HCT116 (cell line): ENCODE measurements around the gene SYN1. TPM values are rescaled to one million over a fixed set of nuclear protein-coding genes. Genes with fewer than 3 reads are reported as not detected.

ENCODE experiments used
- ATAC-seq: fragments of 200-7000 bp; cut with Tn5 transposase; 2 replicates; pipeline ENCODE4 v1.9.1; 2020; ENCODE audit warnings: mild to moderate bottlenecking, moderate library complexity
- BruUV-seq: library from RNA; stranded (reverse); fragments of 400-500 nt; replicated peaks from 2 replicates; lab custom pipeline; 2021; lab: Mats Ljungman, UMichigan
- CTCF ChIA-PET: fragments of 300-600 bp; sonication (Branson Sonifier 250); formaldehyde crosslinking; loops from one replicate; lab custom pipeline; 2021; ENCODE audit warnings: antibody characterized with exemption; lab: Charles Lee
- POLR2A ChIA-PET: fragments of 300-600, 350-600 bp; sonication (Branson Sonifier 250); formaldehyde crosslinking; loops from one replicate; lab custom pipeline; 2021; ENCODE audit warnings: antibody characterized with exemption; lab: Charles Lee
- RAD21 ChIA-PET, 2 experiments: fragments of 300-600 bp; sonication (Branson Sonifier 250); formaldehyde crosslinking; loops; one replicate each; lab custom pipeline; 2023; ENCODE audit warnings: low total read pairs in 2 of 2; ENCODE audit not compliant: uncharacterized antibody in 2 of 2, unreplicated experiment in 2 of 2, low non-redundant PET in 1 of 2; lab: Charles Lee
- DNase-seq: peaks from one replicate; pipeline ENCODE4 v3.0.0-alpha.2; 2010; ENCODE audit warnings: low read depth, low spot score
- H2AFZ ChIP-seq: fragments of 200-600 bp; shearing (Covaris generic), sonication (generic); 2 replicates; pipeline ENCODE4 v1.6.1; 2017; ENCODE audit warnings: low read depth, mixed run types, mixed read lengths, antibody characterized with exemption, low read length; ENCODE audit not compliant: poor library complexity, severe bottlenecking
- H3K27ac ChIP-seq: 2 replicates; pipeline ENCODE4 v1.5.1; 2012; ENCODE audit warnings: low read depth, low read length
- H3K27me3 ChIP-seq: fragments of 200-600 bp; sonication (generic); 2 replicates; pipeline ENCODE4 v1.6.1; 2016; ENCODE audit warnings: mixed run types, low read length, mixed read lengths; ENCODE audit not compliant: insufficient read depth
- H3K36me3 ChIP-seq, 2 experiments: fragments of 200-500 bp in 1 of 2; fragments of 200-600 bp in 1 of 2; sonication (Bioruptor generic) in 1 of 2; sonication (generic) in 1 of 2; 2 replicates each; pipeline versions ENCODE4 v1.5.1 to v1.6.1; 2014 to 2016; ENCODE audit warnings: low read length in 2 of 2, inconsistent platforms in 1 of 2, mixed read lengths in 1 of 2, mixed run types in 1 of 2; ENCODE audit not compliant: insufficient read depth in 2 of 2, control insufficient read depth in 1 of 2
- H3K4me1 ChIP-seq, 2 experiments: fragments of 200-600 bp in 1 of 2; sonication (generic) in 1 of 2; 2 replicates each; pipeline versions ENCODE4 v1.5.1 to v1.6.1; 2012 to 2017; ENCODE audit warnings: low read length in 2 of 2, inconsistent platforms in 1 of 2, mild to moderate bottlenecking in 1 of 2, mixed read lengths in 1 of 2, mixed run types in 1 of 2, moderate library complexity in 1 of 2; ENCODE audit not compliant: insufficient read depth in 2 of 2, control insufficient read depth in 1 of 2
- H3K4me2 ChIP-seq: fragments of 200-600 bp; sonication (generic); 2 replicates; pipeline ENCODE4 v1.6.1; 2017; ENCODE audit warnings: mixed run types, low read length, mixed read lengths
- H3K4me3 ChIP-seq, 2 experiments: fragments of 200-600 bp in 1 of 2; sonication (generic) in 1 of 2; replicated peaks in 1 of 2; 2 replicates each; pipeline ENCODE4 v1.5.1; 2011 to 2016; ENCODE audit warnings: low read length in 2 of 2, control low read depth in 1 of 2, low read depth in 1 of 2, mild to moderate bottlenecking in 1 of 2, mixed read lengths in 1 of 2, mixed run types in 1 of 2
- H3K79me2 ChIP-seq: fragments of 200-600 bp; sonication (generic); 2 replicates; pipeline ENCODE4 v1.6.1; 2017; ENCODE audit warnings: mild to moderate bottlenecking, mixed run types, low read length, moderate library complexity, mixed read lengths; ENCODE audit not compliant: insufficient read depth
- H3K9ac ChIP-seq: fragments of 200-600 bp; sonication (generic); 2 replicates; pipeline ENCODE4 v1.6.1; 2016; ENCODE audit warnings: low read length, mixed read lengths
- H3K9me2 ChIP-seq: fragments of 200-600 bp; sonication (generic), shearing (Covaris generic); 2 replicates; pipeline ENCODE4 v1.6.1; 2017; ENCODE audit warnings: mixed run types, mild to moderate bottlenecking, moderate library complexity; ENCODE audit not compliant: insufficient read depth
- H3K9me3 ChIP-seq, 2 experiments: fragments of 200-500 bp in 1 of 2; fragments of 200-600 bp in 1 of 2; sonication (Bioruptor generic) in 1 of 2; sonication (generic) in 1 of 2; 2 replicates each; pipeline ENCODE4 v1.6.1; 2014 to 2017; ENCODE audit warnings: low read length in 2 of 2, mixed read lengths in 2 of 2, inconsistent platforms in 1 of 2, low read depth in 1 of 2, mild to moderate bottlenecking in 1 of 2, mixed run types in 1 of 2, moderate library complexity in 1 of 2; ENCODE audit not compliant: control insufficient read depth in 1 of 2, insufficient read depth in 1 of 2
- H4K20me1 ChIP-seq: fragments of 200-600 bp; sonication (generic), shearing (Covaris generic); 2 replicates; pipeline ENCODE4 v1.6.1; 2017; ENCODE audit warnings: mixed run types, mild to moderate bottlenecking, moderate library complexity; ENCODE audit not compliant: insufficient read depth
- ATF3 ChIP-seq: IDR thresholded peaks from 2 replicates; pipeline ENCODE4 v1.6.1; 2012
- CEBPB ChIP-seq: IDR thresholded peaks from 2 replicates; pipeline ENCODE4 v1.6.1; 2012; ENCODE audit warnings: low read depth
- CTCF ChIP-seq, 3 experiments: fragments of 200-600 bp in 1 of 3; sonication (generic) in 1 of 3; IDR thresholded peaks in 2 of 3; conservative IDR thresholded peaks in 1 of 3; 2 replicates each; pipeline ENCODE4 v1.5.1; 2012 to 2017; ENCODE audit warnings: low read depth in 2 of 3, low read length in 2 of 3, antibody characterized with exemption in 1 of 3, borderline replicate concordance in 1 of 3, control low read depth in 1 of 3, mild to moderate bottlenecking in 1 of 3, mixed read lengths in 1 of 3, mixed run types in 1 of 3, moderate library complexity in 1 of 3; ENCODE audit not compliant: insufficient read depth in 1 of 3
- EGR1 ChIP-seq: IDR thresholded peaks from 2 replicates; pipeline ENCODE4 v1.6.1; 2012; ENCODE audit warnings: low read depth
- EZH2phosphoT487 ChIP-seq: fragments of 200-600 bp; IDR thresholded peaks from 2 replicates; pipeline ENCODE4 v1.6.1; 2018; ENCODE audit warnings: antibody characterized with exemption, borderline replicate concordance
- JUND ChIP-seq: IDR thresholded peaks from 2 replicates; pipeline ENCODE4 v1.6.1; 2012
- MAX ChIP-seq: IDR thresholded peaks from 2 replicates; pipeline ENCODE4 v1.6.1; 2012
- POLR2A ChIP-seq: IDR thresholded peaks from 2 replicates; pipeline ENCODE4 v1.7.0; 2011; ENCODE audit warnings: borderline replicate concordance; ENCODE audit not compliant: insufficient read depth, insufficient read length; ENCODE audit errors: extremely low read depth
- RAD21 ChIP-seq: IDR thresholded peaks from 2 replicates; pipeline ENCODE4 v1.6.1; 2012; ENCODE audit warnings: low read depth, mild to moderate bottlenecking
- SP1 ChIP-seq: IDR thresholded peaks from 2 replicates; pipeline ENCODE4 v1.6.1; 2012; ENCODE audit warnings: low read depth
- SRF ChIP-seq: IDR thresholded peaks from 2 replicates; pipeline ENCODE4 v1.6.1; 2012; ENCODE audit warnings: low read depth
- TCF7L2 ChIP-seq: IDR thresholded peaks from 2 replicates; pipeline ENCODE4 v1.7.0; 2011; ENCODE audit warnings: borderline replicate concordance, inconsistent platforms; ENCODE audit not compliant: insufficient read depth, insufficient read length; ENCODE audit errors: extremely low read depth
- YY1 ChIP-seq: IDR thresholded peaks from 2 replicates; pipeline ENCODE4 v1.6.1; 2011; ENCODE audit warnings: low read length, low read depth, moderate library complexity, mild to moderate bottlenecking; ENCODE audit not compliant: insufficient replicate concordance; ENCODE audit errors: extremely low read depth
- intact Hi-C: fragments of 100-400 bp; cut with micrococcal nuclease; formaldehyde crosslinking; loops from 2 replicates; pipeline ENCODE4 v1.10.0; 2022
- total RNA-seq: library from RNA; stranded (reverse); gene quantifications from one replicate; pipeline ENCODE4 v1.2.1, GENCODE V29; 2021; ENCODE audit not compliant: unreplicated experiment
- TF ChIP-seq, protein P1 (sequence below): IDR thresholded peaks from 2 replicates; pipeline ENCODE4 v1.6.1; 2012; ENCODE audit warnings: low read depth
- TF ChIP-seq, protein P2 (sequence below): IDR thresholded peaks from 2 replicates; pipeline ENCODE4 v1.6.1; 2011; ENCODE audit warnings: mild to moderate bottlenecking, low read length, moderate library complexity; ENCODE audit not compliant: insufficient replicate concordance; ENCODE audit errors: extremely low read depth

SYN1 gene
- total RNA-seq, 1 experiment from 2014 or later = 0.86 TPM

- H3K27ac ChIP-seq = no peak overlapping the region
- ChIA-PET RAD21 (no interaction called here), CTCF (no interaction called here), POLR2A (no interaction called here)
- no peak overlapping the region for H3K9ac ChIP-seq
- H3K36me3 ChIP-seq = peaks cover 0 to 2% of the 10 kb centered on the region in 2 experiments; a peak in 1 of 4 replicates
- no peak overlapping the region for H3K4me2 ChIP-seq
- no peaks in the 10 kb centered on the region for H3K27me3 ChIP-seq
- H3K79me2 ChIP-seq = no peaks in the 10 kb centered on the region
- H3K4me1 ChIP-seq = peaks cover 0 to 12% of the 10 kb centered on the region in 2 experiments; a peak in 1 of 4 replicates
- H3K9me3 ChIP-seq = no peaks in the 10 kb centered on the region
- no peak overlapping the region for H3K4me3 ChIP-seq
- BruUV-seq = no TSS peak
- ATAC-seq (no peak), DNase-seq (no peak)
- H2AFZ ChIP-seq = no peak overlapping the region
- no peaks in the 10 kb centered on the region for H4K20me1 ChIP-seq
- TF ChIP-seq SRF (no peak), RAD21 (no peak), ATF3 (no peak), SP1 (no peak), JUND (no peak), EZH2phosphoT487 (no peak), CEBPB (no peak), MAX (no peak), YY1 (no peak), POLR2A (no peak), EGR1 (no peak), CTCF (IDR thresholded peaks at IDR 0.05 in 2 of 3, conservative IDR thresholded peaks at IDR 0.05 in 1 of 3; ENCODE audit: borderline replicate concordance in 1 of 3, insufficient read depth in 1 of 3, low read depth in 2 of 3, low read length in 2 of 3) (no peak), TCF7L2 (no peak)
- TF ChIP-seq, protein P1, sequence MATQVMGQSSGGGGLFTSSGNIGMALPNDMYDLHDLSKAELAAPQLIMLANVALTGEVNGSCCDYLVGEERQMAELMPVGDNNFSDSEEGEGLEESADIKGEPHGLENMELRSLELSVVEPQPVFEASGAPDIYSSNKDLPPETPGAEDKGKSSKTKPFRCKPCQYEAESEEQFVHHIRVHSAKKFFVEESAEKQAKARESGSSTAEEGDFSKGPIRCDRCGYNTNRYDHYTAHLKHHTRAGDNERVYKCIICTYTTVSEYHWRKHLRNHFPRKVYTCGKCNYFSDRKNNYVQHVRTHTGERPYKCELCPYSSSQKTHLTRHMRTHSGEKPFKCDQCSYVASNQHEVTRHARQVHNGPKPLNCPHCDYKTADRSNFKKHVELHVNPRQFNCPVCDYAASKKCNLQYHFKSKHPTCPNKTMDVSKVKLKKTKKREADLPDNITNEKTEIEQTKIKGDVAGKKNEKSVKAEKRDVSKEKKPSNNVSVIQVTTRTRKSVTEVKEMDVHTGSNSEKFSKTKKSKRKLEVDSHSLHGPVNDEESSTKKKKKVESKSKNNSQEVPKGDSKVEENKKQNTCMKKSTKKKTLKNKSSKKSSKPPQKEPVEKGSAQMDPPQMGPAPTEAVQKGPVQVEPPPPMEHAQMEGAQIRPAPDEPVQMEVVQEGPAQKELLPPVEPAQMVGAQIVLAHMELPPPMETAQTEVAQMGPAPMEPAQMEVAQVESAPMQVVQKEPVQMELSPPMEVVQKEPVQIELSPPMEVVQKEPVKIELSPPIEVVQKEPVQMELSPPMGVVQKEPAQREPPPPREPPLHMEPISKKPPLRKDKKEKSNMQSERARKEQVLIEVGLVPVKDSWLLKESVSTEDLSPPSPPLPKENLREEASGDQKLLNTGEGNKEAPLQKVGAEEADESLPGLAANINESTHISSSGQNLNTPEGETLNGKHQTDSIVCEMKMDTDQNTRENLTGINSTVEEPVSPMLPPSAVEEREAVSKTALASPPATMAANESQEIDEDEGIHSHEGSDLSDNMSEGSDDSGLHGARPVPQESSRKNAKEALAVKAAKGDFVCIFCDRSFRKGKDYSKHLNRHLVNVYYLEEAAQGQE = no peak
- TF ChIP-seq, protein P2, sequence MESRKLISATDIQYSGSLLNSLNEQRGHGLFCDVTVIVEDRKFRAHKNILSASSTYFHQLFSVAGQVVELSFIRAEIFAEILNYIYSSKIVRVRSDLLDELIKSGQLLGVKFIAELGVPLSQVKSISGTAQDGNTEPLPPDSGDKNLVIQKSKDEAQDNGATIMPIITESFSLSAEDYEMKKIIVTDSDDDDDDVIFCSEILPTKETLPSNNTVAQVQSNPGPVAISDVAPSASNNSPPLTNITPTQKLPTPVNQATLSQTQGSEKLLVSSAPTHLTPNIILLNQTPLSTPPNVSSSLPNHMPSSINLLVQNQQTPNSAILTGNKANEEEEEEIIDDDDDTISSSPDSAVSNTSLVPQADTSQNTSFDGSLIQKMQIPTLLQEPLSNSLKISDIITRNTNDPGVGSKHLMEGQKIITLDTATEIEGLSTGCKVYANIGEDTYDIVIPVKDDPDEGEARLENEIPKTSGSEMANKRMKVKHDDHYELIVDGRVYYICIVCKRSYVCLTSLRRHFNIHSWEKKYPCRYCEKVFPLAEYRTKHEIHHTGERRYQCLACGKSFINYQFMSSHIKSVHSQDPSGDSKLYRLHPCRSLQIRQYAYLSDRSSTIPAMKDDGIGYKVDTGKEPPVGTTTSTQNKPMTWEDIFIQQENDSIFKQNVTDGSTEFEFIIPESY = no peak
- H3K9me2 ChIP-seq = no peaks in the 10 kb centered on the region
- intact Hi-C loops = no loop called here
Measured at GRCh38 chrX:47571215-47571614, 48.4 kb downstream of the SYN1 start.
